Peyer's patch (tissue), 4 donors: Measurements from ENCODE around the gene STYXL1. TPM values are rescaled to one million over a fixed set of nuclear protein-coding genes. Genes with fewer than 3 reads are reported as not detected.

Source experiments
- DNase-seq, 3 donors: peaks; one replicate each; pipeline ENCODE4 v3.0.0-alpha.2; 2017 to 2019
- H3K27ac ChIP-seq, 4 donors: fragments of 200-600 bp; sonication (generic); one replicate each; pipeline ENCODE4 v1.5.1; 2016 to 2019
- H3K27me3 ChIP-seq, 2 donors: fragments of 200-600 bp; sonication (generic); one replicate each; pipeline ENCODE4 v1.5.1; 2019
- H3K36me3 ChIP-seq, 3 donors: fragments of 200-600 bp; sonication (generic); one replicate each; pipeline ENCODE4 v1.5.1; 2016 to 2019
- H3K4me1 ChIP-seq, 4 donors: fragments of 200-600 bp; sonication (generic); one replicate each; pipeline ENCODE4 v1.5.1; 2016 to 2019
- H3K4me3 ChIP-seq, 4 donors: fragments of 200-600 bp; sonication (generic); 1 replicate in 3 of 4; 2 replicates in 1 of 4; pipeline ENCODE4 v1.5.1; 2016 to 2019; ENCODE audit warnings: mild to moderate bottlenecking in 1 of 4
- H3K9me3 ChIP-seq, 4 donors: fragments of 200-600 bp; sonication (generic); one replicate each; pipeline ENCODE4 v1.5.1; 2016 to 2019; ENCODE audit warnings: mild to moderate bottlenecking in 1 of 4
- POLR2A ChIP-seq, 2 donors: fragments of 450-650 bp; IDR thresholded peaks; one replicate each; pipeline ENCODE4 v1.5.1; 2017; ENCODE audit warnings: antibody characterized with exemption in 2 of 2, mild to moderate bottlenecking in 2 of 2, moderate library complexity in 2 of 2
- total RNA-seq, 4 donors: library from RNA; depleted of rRNA; stranded (reverse); fragments of >200 nt; gene quantifications; one replicate each; pipeline ENCODE4 v1.1.0, GENCODE V29; 2016
- TF ChIP-seq, protein P1 (sequence below), 6 experiments: fragments of 450-650 bp in 4 of 6; fragments of 200-600 bp in 2 of 6; sonication (generic) in 1 of 6; IDR thresholded peaks; one replicate each; pipeline ENCODE4 v1.5.1; 2017 to 2019; ENCODE audit warnings: antibody characterized with exemption in 6 of 6, mild to moderate bottlenecking in 3 of 6, moderate library complexity in 1 of 6

STYXL1 gene
- total RNA-seq, 4 donors from 2014 or later: 14.2 to 42.9 (median 29.5) TPM

DNA sequence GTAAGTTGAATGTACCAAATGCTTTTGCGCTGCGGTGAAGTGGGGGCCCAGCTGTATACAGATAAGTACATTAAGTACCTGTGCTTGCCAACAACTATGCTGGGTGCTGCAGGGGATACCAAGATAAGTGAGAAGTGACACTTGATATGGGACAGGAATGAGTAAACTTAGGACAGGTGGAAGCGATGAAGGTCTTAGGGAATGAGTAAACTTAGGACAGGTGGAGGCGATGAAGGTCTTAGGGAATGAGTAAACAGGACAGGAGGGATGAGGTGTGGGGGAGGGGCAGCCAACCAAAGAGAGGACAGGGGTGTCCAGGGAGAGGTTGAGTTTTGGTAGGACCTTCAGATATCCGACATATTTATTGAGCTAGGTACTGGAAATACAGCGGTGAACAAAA, 1.5 kb upstream of the STYXL1 start:
- Histone ChIP-seq H3K4me1 (peaks cover 0 to 49% (median 10%) of the 10 kb centered on the region in 4 donors), H3K27ac (peak overlapping the region in 1 of 4 donors; percentile 8), H3K4me3 (peak overlapping the region in 2 of 4 donors; percentile 76 to 96)

GRCh38 chr7:76048668-76048988, 828 bp upstream of the STYXL1 start:
- Histone ChIP-seq H3K4me3 (peak overlapping the region; percentile 76 to 98 (median 97)), H3K27me3 (no peaks in the 10 kb centered on the region), H3K27ac (peak overlapping the region; percentile 89 to 94 (median 92)), H3K36me3 (peaks cover 0 to 5% (median 0%) of the 10 kb centered on the region in 3 donors), H3K4me1 (peaks cover 0 to 42% (median 10%) of the 10 kb centered on the region in 4 donors), H3K9me3 (no peaks in the 10 kb centered on the region)
- TF ChIP-seq POLR2A (IDR thresholded peaks at IDR 0.05): no peak
- TF ChIP-seq, protein P1, sequence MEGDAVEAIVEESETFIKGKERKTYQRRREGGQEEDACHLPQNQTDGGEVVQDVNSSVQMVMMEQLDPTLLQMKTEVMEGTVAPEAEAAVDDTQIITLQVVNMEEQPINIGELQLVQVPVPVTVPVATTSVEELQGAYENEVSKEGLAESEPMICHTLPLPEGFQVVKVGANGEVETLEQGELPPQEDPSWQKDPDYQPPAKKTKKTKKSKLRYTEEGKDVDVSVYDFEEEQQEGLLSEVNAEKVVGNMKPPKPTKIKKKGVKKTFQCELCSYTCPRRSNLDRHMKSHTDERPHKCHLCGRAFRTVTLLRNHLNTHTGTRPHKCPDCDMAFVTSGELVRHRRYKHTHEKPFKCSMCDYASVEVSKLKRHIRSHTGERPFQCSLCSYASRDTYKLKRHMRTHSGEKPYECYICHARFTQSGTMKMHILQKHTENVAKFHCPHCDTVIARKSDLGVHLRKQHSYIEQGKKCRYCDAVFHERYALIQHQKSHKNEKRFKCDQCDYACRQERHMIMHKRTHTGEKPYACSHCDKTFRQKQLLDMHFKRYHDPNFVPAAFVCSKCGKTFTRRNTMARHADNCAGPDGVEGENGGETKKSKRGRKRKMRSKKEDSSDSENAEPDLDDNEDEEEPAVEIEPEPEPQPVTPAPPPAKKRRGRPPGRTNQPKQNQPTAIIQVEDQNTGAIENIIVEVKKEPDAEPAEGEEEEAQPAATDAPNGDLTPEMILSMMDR (IDR thresholded peaks at IDR 0.05): peak in 3 of 6 experiments; percentile 11 to 24 (median 20)
- no peak for DNase-seq

More for the DNA sequence above, 1.5 kb upstream of the STYXL1 start:
- H3K27me3 ChIP-seq: no peaks in the 10 kb centered on the region
- H3K9me3 ChIP-seq: no peaks in the 10 kb centered on the region
- peaks cover 0 to 6% (median 0%) of the 10 kb centered on the region in 3 donors for H3K36me3 ChIP-seq
- no peak for DNase-seq
- TF ChIP-seq, protein P1 (IDR thresholded peaks at IDR 0.05): no peak
- TF ChIP-seq POLR2A (IDR thresholded peaks at IDR 0.05): no peak

DNA sequence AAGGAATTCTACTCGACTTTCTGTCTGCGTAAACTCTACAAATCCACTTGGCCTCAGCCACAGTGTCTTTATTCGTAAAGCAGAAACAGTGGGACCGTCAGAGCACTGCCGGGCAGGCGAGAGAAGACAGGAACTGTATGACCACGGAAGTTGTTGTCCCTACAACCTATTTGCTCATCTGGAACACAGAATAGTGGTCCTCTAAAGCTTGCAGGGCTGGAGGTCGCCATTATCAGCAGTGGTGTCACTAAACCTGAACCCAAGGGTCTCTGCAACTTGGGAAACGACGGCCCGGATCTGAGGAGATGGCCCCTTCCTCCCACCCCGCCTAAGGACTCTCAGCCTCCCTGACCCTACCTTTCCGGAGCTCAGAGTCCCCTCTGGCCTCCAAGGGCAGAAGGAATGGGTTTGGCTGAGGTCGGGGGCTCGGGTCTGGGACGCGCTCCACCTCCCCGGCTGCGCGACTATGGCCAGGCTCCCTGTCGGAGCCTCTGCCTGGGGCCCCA, 442 bp downstream of the STYXL1 start:
- no peaks in the 10 kb centered on the region for H3K27me3 ChIP-seq
- no peaks in the 10 kb centered on the region for H3K36me3 ChIP-seq
- DNase-seq: no peak
- H3K27ac ChIP-seq: peak overlapping the region; percentile 89 to 94 (median 92)
- H3K4me1 ChIP-seq: peaks cover 0 to 40% (median 10%) of the 10 kb centered on the region in 4 donors
- no peak for TF ChIP-seq POLR2A (IDR thresholded peaks at IDR 0.05)
- TF ChIP-seq, protein P1 (IDR thresholded peaks at IDR 0.05): no peak
- H3K9me3 ChIP-seq: no peaks in the 10 kb centered on the region
- peak overlapping the region; percentile 76 to 98 (median 97) for H3K4me3 ChIP-seq

GRCh38 chr7:76044375-76044865, 3.4 kb downstream of the STYXL1 start:
- Histone ChIP-seq H3K4me3 (no peak overlapping the region), H3K27me3 (no peaks in the 10 kb centered on the region), H3K27ac (no peak overlapping the region), H3K36me3 (peaks cover 0 to 8% (median 0%) of the 10 kb centered on the region in 3 donors), H3K4me1 (peaks cover 0 to 28% (median 10%) of the 10 kb centered on the region in 4 donors), H3K9me3 (no peaks in the 10 kb centered on the region)
- TF ChIP-seq, protein P1 (IDR thresholded peaks at IDR 0.05): no peak
- TF ChIP-seq POLR2A (IDR thresholded peaks at IDR 0.05): no peak
- no peak for DNase-seq

GRCh38 chr7:76040126-76040525, 7.7 kb downstream of the STYXL1 start:
- no peak for TF ChIP-seq POLR2A (IDR thresholded peaks at IDR 0.05)
- TF ChIP-seq, protein P1 (IDR thresholded peaks at IDR 0.05): no peak
- Histone ChIP-seq H3K4me3 (no peak overlapping the region), H3K4me1 (peaks cover 0 to under 1% (median 0%) of the 10 kb centered on the region in 4 donors), H3K27ac (no peak overlapping the region), H3K9me3 (no peaks in the 10 kb centered on the region), H3K36me3 (peaks cover 0 to 8% (median 0%) of the 10 kb centered on the region in 3 donors), H3K27me3 (no peaks in the 10 kb centered on the region)
- no peak for DNase-seq
